Omental fat pad (tissue), 4 donors: ENCODE results near the gene PACS2. TPM values are rescaled to one million over a fixed set of nuclear protein-coding genes. Genes with fewer than 3 reads are reported as not detected.
"Not testable (repeated sequence)": the region's sequence is repeated elsewhere in the genome, so short reads cannot be mapped to it uniquely, and the experiment has no call there.

Experiments
- ATAC-seq: fragments of 150-250 bp; one replicate; pipeline ENCODE4 v1.9.1; 2016; ENCODE audit warnings: mild to moderate bottlenecking, moderate library complexity; ENCODE audit not compliant: low FRiP score
- DNase-seq: peaks from one replicate; pipeline ENCODE4 v3.0.0-alpha.2; 2019; ENCODE audit warnings: low spot score
- total RNA-seq, 4 donors: library from RNA; depleted of rRNA; stranded (reverse); fragments of >200 nt; gene quantifications; one replicate each; pipeline ENCODE4 v1.1.0, GENCODE V29; 2016
- TF ChIP-seq, protein P1 (sequence below), 3 donors: fragments of 450-650 bp; IDR thresholded peaks; one replicate each; pipeline ENCODE4 v1.5.1; 2016 to 2017; ENCODE audit warnings: antibody characterized with exemption in 3 of 3, mild to moderate bottlenecking in 3 of 3, moderate library complexity in 2 of 3

The PACS2 gene
- total RNA-seq, 4 donors from 2014 or later = 47.5 to 78.5 (median 68.9) TPM

DNA sequence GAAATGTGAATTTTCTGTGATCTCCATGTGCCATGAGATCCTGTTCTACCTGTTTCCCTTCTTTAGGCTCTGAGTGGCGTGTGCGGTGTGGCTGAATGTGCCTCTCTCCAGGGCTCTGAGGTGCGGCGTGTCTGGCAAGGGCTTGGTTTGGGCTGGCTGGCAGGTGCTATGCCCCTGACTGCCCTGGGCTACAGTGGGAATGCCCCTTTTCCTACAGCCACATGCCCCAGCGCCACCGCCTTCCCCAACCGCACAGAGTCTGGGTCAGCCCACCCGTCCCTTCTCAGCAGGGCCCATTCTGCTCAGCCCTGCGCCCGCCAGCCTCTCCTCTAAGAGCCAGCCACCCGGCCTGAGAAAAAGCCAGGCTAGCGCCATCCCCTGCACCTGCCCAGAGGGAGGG is 41.5 kb upstream of the PACS2 start:
- ATAC-seq (no peak), DNase-seq (no peak)
- TF ChIP-seq, protein P1, sequence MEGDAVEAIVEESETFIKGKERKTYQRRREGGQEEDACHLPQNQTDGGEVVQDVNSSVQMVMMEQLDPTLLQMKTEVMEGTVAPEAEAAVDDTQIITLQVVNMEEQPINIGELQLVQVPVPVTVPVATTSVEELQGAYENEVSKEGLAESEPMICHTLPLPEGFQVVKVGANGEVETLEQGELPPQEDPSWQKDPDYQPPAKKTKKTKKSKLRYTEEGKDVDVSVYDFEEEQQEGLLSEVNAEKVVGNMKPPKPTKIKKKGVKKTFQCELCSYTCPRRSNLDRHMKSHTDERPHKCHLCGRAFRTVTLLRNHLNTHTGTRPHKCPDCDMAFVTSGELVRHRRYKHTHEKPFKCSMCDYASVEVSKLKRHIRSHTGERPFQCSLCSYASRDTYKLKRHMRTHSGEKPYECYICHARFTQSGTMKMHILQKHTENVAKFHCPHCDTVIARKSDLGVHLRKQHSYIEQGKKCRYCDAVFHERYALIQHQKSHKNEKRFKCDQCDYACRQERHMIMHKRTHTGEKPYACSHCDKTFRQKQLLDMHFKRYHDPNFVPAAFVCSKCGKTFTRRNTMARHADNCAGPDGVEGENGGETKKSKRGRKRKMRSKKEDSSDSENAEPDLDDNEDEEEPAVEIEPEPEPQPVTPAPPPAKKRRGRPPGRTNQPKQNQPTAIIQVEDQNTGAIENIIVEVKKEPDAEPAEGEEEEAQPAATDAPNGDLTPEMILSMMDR (IDR thresholded peaks at IDR 0.05) = no peak

DNA sequence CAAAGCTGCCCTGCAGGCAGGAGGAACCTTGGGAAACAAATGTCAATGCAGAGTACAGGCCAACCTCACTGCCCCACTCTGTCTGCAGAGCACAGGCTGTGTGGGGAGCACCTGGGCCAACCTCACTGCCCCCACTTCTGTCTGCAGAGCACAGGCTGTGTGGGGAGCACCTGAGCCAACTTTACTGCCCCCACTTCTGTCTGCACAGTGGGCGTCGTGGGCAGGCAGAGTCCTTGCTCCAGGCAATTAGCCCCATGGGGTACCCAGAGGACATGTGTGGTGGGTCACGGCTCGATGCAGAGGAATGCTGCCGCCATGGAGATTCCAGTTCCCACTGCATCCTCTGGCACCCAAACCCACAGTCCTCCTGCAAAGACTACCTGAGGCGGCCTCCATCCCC is 39.9 kb upstream of the PACS2 start:
- no peak for DNase-seq
- no peak for ATAC-seq
- TF ChIP-seq, protein P1 (IDR thresholded peaks at IDR 0.05) = no peak

DNA sequence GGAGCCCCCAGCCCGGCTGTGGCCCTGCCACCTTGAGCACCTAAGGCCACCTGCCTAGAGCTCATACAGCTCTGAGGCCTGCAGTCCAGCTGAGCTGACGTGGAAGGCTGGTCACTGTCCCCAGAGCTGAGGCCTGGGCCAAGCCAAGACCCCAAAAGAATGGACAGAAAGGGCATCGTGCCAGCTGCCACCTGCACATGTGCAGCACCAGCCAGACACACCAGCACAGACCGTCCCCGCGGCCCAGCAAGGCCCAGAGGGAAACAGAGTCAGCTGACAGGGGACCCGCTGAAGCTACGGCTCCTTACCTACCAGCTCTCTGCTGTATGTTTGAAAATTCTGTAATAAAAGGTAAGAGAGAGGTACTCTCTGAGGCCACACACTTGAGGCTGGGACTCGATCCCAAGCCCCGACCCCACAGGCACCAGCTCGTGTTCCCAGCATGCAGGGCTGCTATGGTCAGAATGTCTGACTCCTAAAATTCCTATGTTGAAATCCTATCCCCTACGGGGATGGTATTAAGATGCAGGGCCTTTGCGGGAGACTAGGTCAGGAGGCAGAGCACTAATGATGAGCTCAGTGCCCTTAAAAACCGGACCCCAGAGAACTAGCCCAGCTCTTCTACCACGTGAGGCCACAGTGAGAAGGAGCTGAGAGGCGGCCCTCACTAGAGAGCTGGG is 39.1 kb upstream of the PACS2 start:
- TF ChIP-seq, protein P1 (IDR thresholded peaks at IDR 0.05) = no peak
- no peak for DNase-seq
- peak; percentile 79 for ATAC-seq

DNA sequence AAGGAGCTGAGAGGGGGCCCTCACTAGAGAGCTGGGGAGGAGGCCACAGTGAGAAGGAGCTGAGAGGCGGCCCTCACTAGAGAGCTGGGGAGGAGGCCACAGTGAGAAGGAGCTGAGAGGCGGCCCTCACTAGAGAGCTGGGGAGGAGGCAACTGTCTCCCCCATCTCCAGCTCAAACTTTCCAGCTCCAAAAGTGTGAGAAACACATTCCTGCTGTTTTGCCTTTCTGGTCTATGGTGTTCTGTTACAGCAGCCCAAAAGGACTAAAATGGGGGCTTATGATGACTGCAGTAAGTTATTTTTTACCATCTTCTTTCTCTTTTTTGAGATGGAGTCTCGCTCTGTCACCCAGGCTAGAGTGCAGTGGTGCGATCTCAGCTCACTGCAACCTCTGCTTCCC is 37.1 kb upstream of the PACS2 start:
- ATAC-seq, DNase-seq: not testable (repeated sequence)

DNA sequence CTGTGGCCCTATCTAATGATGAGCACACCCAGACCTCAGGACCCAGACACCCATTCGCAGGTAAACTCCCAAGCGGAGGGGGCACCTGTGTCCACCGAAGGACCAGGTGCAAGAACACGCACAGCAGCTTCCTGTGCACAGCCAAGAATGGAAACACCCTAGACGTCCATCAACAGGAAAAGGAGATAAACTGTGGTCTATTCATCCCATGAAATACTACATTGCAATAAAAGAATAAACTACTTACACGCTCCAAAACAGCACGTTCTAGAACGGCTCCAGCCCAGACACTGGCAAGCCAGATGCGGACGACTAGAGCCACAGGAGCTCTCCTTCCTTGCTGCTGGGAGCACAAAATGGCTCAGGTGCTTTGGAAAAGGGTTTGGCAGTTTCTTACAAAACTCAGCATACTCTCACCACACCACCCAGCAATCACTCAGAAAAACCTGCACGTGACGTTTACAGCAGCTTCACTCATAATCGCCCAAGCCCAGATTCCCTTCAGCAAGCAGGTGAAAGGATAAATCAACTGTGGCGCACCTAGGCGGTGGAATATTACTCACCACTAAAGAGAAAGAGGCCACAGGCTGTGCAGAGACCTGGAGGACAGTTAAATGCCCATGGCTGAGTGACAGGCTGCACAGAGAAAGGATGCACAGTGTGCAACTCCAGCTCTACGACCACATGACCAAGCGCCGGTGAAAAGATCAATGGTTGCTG is 34.7 kb upstream of the PACS2 start:
- TF ChIP-seq, protein P1 (IDR thresholded peaks at IDR 0.05) = no peak
- DNase-seq (no peak), ATAC-seq (no peak)

DNA sequence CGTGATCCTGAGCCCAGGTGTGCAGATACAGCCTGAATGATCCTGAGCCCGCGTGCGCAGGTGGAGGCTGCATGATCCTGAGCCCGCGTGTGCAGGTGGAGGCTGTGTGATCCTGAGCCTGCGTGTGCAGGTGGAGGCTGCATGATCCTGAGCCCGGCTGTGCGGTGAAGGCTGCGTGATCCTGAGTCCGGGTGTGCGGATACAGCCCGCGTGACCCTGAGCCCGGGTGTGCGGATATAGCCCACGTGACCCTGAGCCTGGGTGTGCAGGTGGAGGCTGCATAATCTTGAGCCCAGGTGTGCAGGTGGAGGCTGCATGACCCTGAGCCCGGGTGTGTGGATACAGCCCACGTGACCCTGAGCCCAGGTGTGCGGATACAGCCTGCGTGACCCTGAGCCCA is 34.0 kb upstream of the PACS2 start:
- ATAC-seq = no peak
- no peak for DNase-seq
- TF ChIP-seq, protein P1 (IDR thresholded peaks at IDR 0.05) = no peak

DNA sequence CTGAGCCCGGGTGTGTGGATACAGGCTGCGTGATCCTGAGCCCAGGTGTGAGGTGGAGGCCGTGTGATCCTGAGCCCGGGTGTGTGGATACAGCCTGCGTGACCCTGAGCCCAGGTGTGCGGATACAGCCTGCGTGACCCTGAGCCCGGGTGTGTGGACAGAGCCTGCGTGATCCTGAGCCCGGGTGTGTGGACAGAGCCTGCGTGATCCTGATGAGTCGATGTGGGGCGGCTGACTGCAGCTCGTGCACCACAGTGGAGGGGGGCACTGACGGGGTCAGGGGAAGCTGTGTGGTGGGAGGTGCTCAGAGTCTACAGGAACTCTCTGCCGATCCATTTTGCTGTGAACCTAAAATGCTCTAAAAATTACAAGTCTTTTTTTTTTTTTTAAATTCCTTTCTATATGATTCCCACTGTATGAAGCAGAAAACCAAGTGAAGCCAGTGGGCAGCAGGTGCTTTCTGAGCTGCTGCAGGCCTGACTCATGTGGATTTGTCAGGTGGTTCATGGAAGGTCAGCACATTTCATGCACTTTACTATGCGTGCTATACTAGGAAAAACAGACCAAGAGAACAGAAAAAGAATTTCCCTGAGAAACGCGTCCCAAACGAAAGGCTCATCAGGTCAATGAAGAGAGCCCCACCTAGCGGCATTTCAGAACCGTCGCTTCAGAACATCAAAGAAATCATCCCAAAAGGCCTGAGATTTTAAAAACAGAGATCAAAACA is 33.0 kb upstream of the PACS2 start:
- TF ChIP-seq, protein P1 (IDR thresholded peaks at IDR 0.05) = no peak
- no peak for DNase-seq
- ATAC-seq = peak; percentile 83
